Vagina (tissue), 2 donors: ENCODE results near the gene CCDC138.

Experiments used
- CTCF ChIP-seq, 3 experiments: fragments of 450-650 bp in 2 of 3; fragments of 200-600 bp in 1 of 3; sonication (generic) in 1 of 3; IDR thresholded peaks; one replicate each; pipeline ENCODE4 v1.5.1; 2017 to 2019; ENCODE audit warnings: antibody characterized with exemption in 3 of 3, mild to moderate bottlenecking in 2 of 3, moderate library complexity in 2 of 3
- POLR2A ChIP-seq, 2 donors: fragments of 450-650 bp; IDR thresholded peaks; one replicate each; pipeline ENCODE4 v1.6.1; 2017; ENCODE audit warnings: antibody characterized with exemption in 2 of 2, mild to moderate bottlenecking in 2 of 2, moderate library complexity in 2 of 2

- TF ChIP-seq CTCF (IDR thresholded peaks at IDR 0.05): no peak
- no peak for TF ChIP-seq POLR2A (IDR thresholded peaks at IDR 0.05)
Measured at GRCh38 chr2:108896741-108897140, 110.2 kb downstream of the CCDC138 start.
